GM12878 (cell line): ENCODE data around the gene UBE2J2. TPM values are rescaled to one million over a fixed set of nuclear protein-coding genes. Genes with fewer than 3 reads are reported as not detected.

Experiments used
- ATAC-seq: fragments of 200-7000 bp; cut with Tn5 transposase; 3 replicates; pipeline ENCODE4 v1.9.1; 2020; ENCODE audit warnings: mild to moderate bottlenecking, moderate library complexity
- BruUV-seq: library from RNA; stranded (reverse); fragments of 400-500 nt; replicated peaks from 2 replicates; lab custom pipeline; 2021; lab: Mats Ljungman, UMichigan
- CTCF ChIA-PET: fragments of 300-600 bp; sonication (Branson Sonifier 250); formaldehyde crosslinking; extraction: SDS; loops from one replicate; lab custom pipeline; 2021; ENCODE audit warnings: inconsistent platforms; lab: Yijun Ruan, JAX
- POLR2A ChIA-PET: fragments of 350-600 bp; formaldehyde crosslinking; extraction: SDS; loops from one replicate; lab custom pipeline; 2021; ENCODE audit warnings: inconsistent platforms; lab: Charles Lee
- RAD21 ChIA-PET: fragments of 300-600 bp; sonication (Branson Sonifier 250); formaldehyde crosslinking; loops from one replicate; lab custom pipeline; 2023; ENCODE audit warnings: antibody characterized with exemption; ENCODE audit not compliant: unreplicated experiment; lab: Charles Lee
- SMC1A ChIA-PET: fragments of 300-600 bp; sonication (Branson Sonifier 250); formaldehyde crosslinking; loops from one replicate; lab custom pipeline; 2023; ENCODE audit not compliant: unreplicated experiment, uncharacterized antibody; lab: Charles Lee
- DNase-seq: peaks from one replicate; pipeline ENCODE4 v3.0.0-alpha.2; 2011; ENCODE audit warnings: low read depth, low spot score
- FAIRE-seq: peaks from 3 replicates; lab custom pipeline; 2011; peaks lifted over from hg19 to GRCh38; lab: Jason Lieb, UNC
- H2AFZ ChIP-seq: 2 replicates; pipeline ENCODE4 v1.6.0; 2011; ENCODE audit warnings: low read depth, low read length, control low read depth; ENCODE audit not compliant: control insufficient read depth
- H3K27ac ChIP-seq: 2 replicates; pipeline ENCODE4 v1.5.1; 2011; ENCODE audit warnings: control low read depth; ENCODE audit not compliant: control insufficient read depth, insufficient read depth
- H3K27me3 ChIP-seq, 2 experiments: replicated peaks in 1 of 2; 2 replicates each; pipeline versions ENCODE4 v1.6.0 to v1.6.1; 2011; ENCODE audit warnings: low read length in 1 of 2; ENCODE audit not compliant: control insufficient read depth in 2 of 2, insufficient read depth in 2 of 2
- H3K36me3 ChIP-seq, 2 experiments: 2 replicates each; pipeline ENCODE4 v1.5.1; 2011; ENCODE audit warnings: low read length in 1 of 2; ENCODE audit not compliant: control insufficient read depth in 2 of 2, insufficient read depth in 2 of 2
- H3K4me1 ChIP-seq: 2 replicates; pipeline ENCODE4 v1.6.1; 2011; ENCODE audit warnings: mild to moderate bottlenecking, low read length, moderate library complexity, mixed read lengths; ENCODE audit not compliant: control insufficient read depth, insufficient read depth
- H3K4me2 ChIP-seq: 2 replicates; pipeline ENCODE4 v1.6.0; 2011; ENCODE audit warnings: control low read depth; ENCODE audit not compliant: control insufficient read depth, insufficient read depth
- H3K4me3 ChIP-seq: fragments of 200-600 bp; sonication (generic); 2 replicates; pipeline ENCODE4 v1.5.1; 2016
- H3K79me2 ChIP-seq: 2 replicates; pipeline ENCODE4 v1.6.0; 2011; ENCODE audit warnings: low read length; ENCODE audit not compliant: control insufficient read depth, insufficient read depth
- H3K9ac ChIP-seq: 2 replicates; pipeline ENCODE4 v1.8.0; 2011; ENCODE audit warnings: low read length, control low read depth, mixed read lengths; ENCODE audit not compliant: control insufficient read depth, insufficient read depth
- H3K9me3 ChIP-seq: replicated peaks from 3 replicates; pipeline ENCODE4 v1.5.1; 2011; ENCODE audit warnings: mild to moderate bottlenecking, low read length; ENCODE audit not compliant: control insufficient read depth, insufficient read depth
- H4K20me1 ChIP-seq: 2 replicates; pipeline ENCODE4 v1.6.0; 2011; ENCODE audit not compliant: control insufficient read depth, insufficient read depth
- DPF2 ChIP-seq: fragments of 450-650 bp; IDR thresholded peaks from 2 replicates; pipeline ENCODE4 v1.6.1; 2017; ENCODE audit warnings: mild to moderate bottlenecking
- HDGF ChIP-seq: fragments of 450-650 bp; IDR thresholded peaks from 2 replicates; pipeline ENCODE4 v1.6.1; 2016; ENCODE audit warnings: antibody characterized with exemption
- IKZF1 ChIP-seq: fragments of 450-650 bp; conservative IDR thresholded peaks from 2 replicates; pipeline ENCODE4 v1.6.1; 2017; ENCODE audit warnings: antibody characterized with exemption, mild to moderate bottlenecking
- MTA2 ChIP-seq: fragments of 450-650 bp; IDR thresholded peaks from 2 replicates; pipeline ENCODE4 v1.6.1; 2016; ENCODE audit warnings: low read depth, mild to moderate bottlenecking, moderate library complexity
- MXI1 ChIP-seq: fragments of 150-350 bp; IDR thresholded peaks from 2 replicates; pipeline ENCODE4 v1.6.1; 2011; ENCODE audit warnings: low read depth, mild to moderate bottlenecking, inconsistent platforms, low read length, improper control_type of control experiment
- NR2F1 ChIP-seq: fragments of 450-650 bp; conservative IDR thresholded peaks from 2 replicates; pipeline ENCODE4 v1.6.1; 2017; ENCODE audit warnings: mild to moderate bottlenecking
- TBL1XR1 ChIP-seq: IDR thresholded peaks from 2 replicates; pipeline ENCODE4 v1.6.1; 2012; ENCODE audit warnings: low read depth, low read length, improper control_type of control experiment
- WGBS: methylation state at CpG from one replicate; pipeline ENCODE4 v1.1.6; 2016; ENCODE audit warnings: low lambda C conversion rate; ENCODE audit not compliant: insufficient replicate concordance, insufficient coverage; ENCODE audit errors: missing lambda C conversion rate; 5-methylcytosine and 5-hydroxymethylcytosine counted together
- in situ Hi-C: fragments of 300-500 bp; cut with MboI; formaldehyde crosslinking; loops from 9 replicates; pipeline ENCODE4 v1.14.3; 2018; ENCODE audit warnings: mixed read lengths
- intact Hi-C: fragments of 100-400 bp; cut with micrococcal nuclease; formaldehyde crosslinking; loops from one replicate; pipeline ENCODE4 v1.14.2; 2022; ENCODE audit not compliant: unreplicated experiment
- polyA plus RNA-seq, 11 experiments: library from polyadenylated mRNA; depleted of rRNA in 4 of 11; unstranded in 6 of 11; stranded (reverse) in 5 of 11; fragments of >200 nt; fragmentation: Nextera tagmentation in 4 of 11; fragmentation: Illumina TruSeq in 1 of 11; extraction: Ambion mirVana in 4 of 11; extraction: Trizol in 1 of 11; gene quantifications; 1 replicate in 1 of 11; 2 replicates in 10 of 11; pipeline versions ENCODE4 v1.2.1 to v1.2.3, GENCODE V29; 2011 to 2016; ENCODE audit warnings: inconsistent platforms in 2 of 11, missing spikeins in 2 of 11, low read depth in 1 of 11
- total RNA-seq, 4 experiments: library from RNA; depleted of rRNA in 3 of 4; stranded (reverse); fragments of >200 nt in 3 of 4; fragmentation: Illumina TruSeq in 1 of 4; extraction: Trizol in 1 of 4; gene quantifications; 2 replicates each; pipeline versions ENCODE4 v1.2.1 to v1.2.3, GENCODE V29; 2013 to 2021
- TF ChIP-seq, protein P1 (sequence below): fragments of 450-650 bp; IDR thresholded peaks from 2 replicates; pipeline ENCODE4 v1.6.1; 2016; ENCODE audit warnings: mild to moderate bottlenecking
- TF ChIP-seq, protein P2 (sequence below): fragments of 450-650 bp; IDR thresholded peaks from 2 replicates; pipeline ENCODE4 v1.6.1; 2014; ENCODE audit warnings: mild to moderate bottlenecking
- TF ChIP-seq, protein P3 (sequence below): IDR thresholded peaks from 2 replicates; pipeline ENCODE4 v1.6.1; 2012; ENCODE audit warnings: mild to moderate bottlenecking, low read depth, low read length
- TF ChIP-seq, protein P4 (sequence below): IDR thresholded peaks from 2 replicates; pipeline ENCODE4 v1.6.1; 2012; ENCODE audit warnings: low read depth, low read length, improper control_type of control experiment
- TF ChIP-seq, protein P5 (sequence below): fragments of 150-350 bp; IDR thresholded peaks from 2 replicates; pipeline ENCODE4 v1.6.1; 2016; ENCODE audit warnings: low read depth, low read length

The UBE2J2 gene
- total and polyA plus RNA-seq, 10 of the 15 experiments (the other 5 are each of a cell fraction or from before 2014, with no cell fraction given): 0.72 to 70.5 (median 49.2) TPM

DNA sequence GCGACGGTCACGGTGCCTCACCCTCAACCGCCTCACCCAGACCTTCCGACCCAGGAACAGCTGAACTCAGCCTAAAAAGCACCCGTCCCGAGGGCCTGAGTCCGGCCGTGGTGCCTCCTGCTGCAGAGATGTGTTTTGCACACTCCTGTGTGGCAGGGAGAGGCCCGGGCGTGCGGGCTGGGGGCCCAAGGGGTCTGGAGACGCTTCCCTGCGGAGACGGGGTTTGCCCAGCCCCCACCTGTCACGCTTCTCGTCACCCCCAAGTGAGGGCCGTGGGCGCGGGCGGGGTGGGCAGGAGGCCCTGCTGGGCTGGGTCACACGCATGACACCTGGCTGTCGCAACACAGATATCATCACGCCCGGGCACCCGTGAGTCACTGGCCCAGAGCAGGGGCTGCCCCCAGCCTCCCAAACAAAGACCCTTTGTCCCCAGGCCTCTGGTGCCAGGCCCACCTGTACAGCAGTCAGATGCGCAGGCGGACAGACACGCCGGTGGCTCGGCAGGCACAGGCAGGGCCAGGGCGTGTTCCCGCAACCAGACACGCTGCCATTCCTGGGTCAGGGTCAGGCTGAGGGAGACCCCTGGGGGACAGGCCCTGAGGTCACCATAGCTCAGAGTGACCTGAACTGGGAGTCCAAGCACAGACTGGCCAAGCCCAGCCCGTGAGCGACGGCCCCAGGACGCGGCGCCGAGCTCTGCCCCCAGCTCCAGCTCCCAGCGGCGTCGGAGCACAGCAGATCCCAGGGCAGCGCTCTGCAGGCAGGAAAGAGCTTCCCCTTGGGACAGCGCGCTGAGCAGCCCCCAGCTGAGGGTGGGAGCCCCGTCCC lies 35.6 kb downstream of the UBE2J2 start:
- H3K9me3 ChIP-seq: no peaks in the 10 kb centered on the region; the same call in 2 of the 3 replicates
- intact Hi-C loops: no loop called here
- ChIA-PET POLR2A (no interaction called here), SMC1A (interaction anchor here (1.1 kb wide), 1 partner anchor 25 kb away, joined by 3 read pairs; no protein-coding TSS in a partner anchor), RAD21 (interaction anchor here (0.8 kb wide), 1 partner anchor 12 kb away, joined by 3 read pairs; no protein-coding TSS in a partner anchor), CTCF (interaction anchor here (1.4 kb wide), 1 partner anchor 116 kb away, joined by 4 read pairs; no protein-coding TSS in a partner anchor)
- ATAC-seq (peak; percentile 47), FAIRE-seq (no peak), DNase-seq (no peak)
- BruUV-seq: no TSS peak
- no peak overlapping the region for H3K4me3 ChIP-seq
- WGBS: 29% methylated on average over 42 of the region's 48 CpGs
- H4K20me1 ChIP-seq: no peaks in the 10 kb centered on the region
- no peak overlapping the region for H3K9ac ChIP-seq
- peaks cover 1% of the 10 kb centered on the region for H3K79me2 ChIP-seq
- no peaks in the 10 kb centered on the region for H3K27me3 ChIP-seq
- H3K36me3 ChIP-seq: no peaks in the 10 kb centered on the region
- H3K4me1 ChIP-seq: no peaks in the 10 kb centered on the region
- no peak overlapping the region for H3K4me2 ChIP-seq
- H3K27ac ChIP-seq: no peak overlapping the region
- no peak overlapping the region for H2AFZ ChIP-seq
- in situ Hi-C loops: no loop called here
- TF ChIP-seq, protein P1, sequence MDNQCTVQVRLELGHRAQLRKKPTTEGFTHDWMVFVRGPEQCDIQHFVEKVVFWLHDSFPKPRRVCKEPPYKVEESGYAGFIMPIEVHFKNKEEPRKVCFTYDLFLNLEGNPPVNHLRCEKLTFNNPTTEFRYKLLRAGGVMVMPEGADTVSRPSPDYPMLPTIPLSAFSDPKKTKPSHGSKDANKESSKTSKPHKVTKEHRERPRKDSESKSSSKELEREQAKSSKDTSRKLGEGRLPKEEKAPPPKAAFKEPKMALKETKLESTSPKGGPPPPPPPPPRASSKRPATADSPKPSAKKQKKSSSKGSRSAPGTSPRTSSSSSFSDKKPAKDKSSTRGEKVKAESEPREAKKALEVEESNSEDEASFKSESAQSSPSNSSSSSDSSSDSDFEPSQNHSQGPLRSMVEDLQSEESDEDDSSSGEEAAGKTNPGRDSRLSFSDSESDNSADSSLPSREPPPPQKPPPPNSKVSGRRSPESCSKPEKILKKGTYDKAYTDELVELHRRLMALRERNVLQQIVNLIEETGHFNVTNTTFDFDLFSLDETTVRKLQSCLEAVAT: no peak
- no peak for TF ChIP-seq IKZF1
- no peak for TF ChIP-seq HDGF
- TF ChIP-seq NR2F1: peak; percentile 47; the same call in 1 of the 2 replicates
- TF ChIP-seq DPF2: 0 out of 2 replicates have a peak, but pooled peaks have one; percentile 41
- no peak for TF ChIP-seq TBL1XR1
- no peak for TF ChIP-seq MXI1
- TF ChIP-seq, protein P2, sequence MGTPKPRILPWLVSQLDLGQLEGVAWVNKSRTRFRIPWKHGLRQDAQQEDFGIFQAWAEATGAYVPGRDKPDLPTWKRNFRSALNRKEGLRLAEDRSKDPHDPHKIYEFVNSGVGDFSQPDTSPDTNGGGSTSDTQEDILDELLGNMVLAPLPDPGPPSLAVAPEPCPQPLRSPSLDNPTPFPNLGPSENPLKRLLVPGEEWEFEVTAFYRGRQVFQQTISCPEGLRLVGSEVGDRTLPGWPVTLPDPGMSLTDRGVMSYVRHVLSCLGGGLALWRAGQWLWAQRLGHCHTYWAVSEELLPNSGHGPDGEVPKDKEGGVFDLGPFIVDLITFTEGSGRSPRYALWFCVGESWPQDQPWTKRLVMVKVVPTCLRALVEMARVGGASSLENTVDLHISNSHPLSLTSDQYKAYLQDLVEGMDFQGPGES: no peak
- TF ChIP-seq, protein P3, sequence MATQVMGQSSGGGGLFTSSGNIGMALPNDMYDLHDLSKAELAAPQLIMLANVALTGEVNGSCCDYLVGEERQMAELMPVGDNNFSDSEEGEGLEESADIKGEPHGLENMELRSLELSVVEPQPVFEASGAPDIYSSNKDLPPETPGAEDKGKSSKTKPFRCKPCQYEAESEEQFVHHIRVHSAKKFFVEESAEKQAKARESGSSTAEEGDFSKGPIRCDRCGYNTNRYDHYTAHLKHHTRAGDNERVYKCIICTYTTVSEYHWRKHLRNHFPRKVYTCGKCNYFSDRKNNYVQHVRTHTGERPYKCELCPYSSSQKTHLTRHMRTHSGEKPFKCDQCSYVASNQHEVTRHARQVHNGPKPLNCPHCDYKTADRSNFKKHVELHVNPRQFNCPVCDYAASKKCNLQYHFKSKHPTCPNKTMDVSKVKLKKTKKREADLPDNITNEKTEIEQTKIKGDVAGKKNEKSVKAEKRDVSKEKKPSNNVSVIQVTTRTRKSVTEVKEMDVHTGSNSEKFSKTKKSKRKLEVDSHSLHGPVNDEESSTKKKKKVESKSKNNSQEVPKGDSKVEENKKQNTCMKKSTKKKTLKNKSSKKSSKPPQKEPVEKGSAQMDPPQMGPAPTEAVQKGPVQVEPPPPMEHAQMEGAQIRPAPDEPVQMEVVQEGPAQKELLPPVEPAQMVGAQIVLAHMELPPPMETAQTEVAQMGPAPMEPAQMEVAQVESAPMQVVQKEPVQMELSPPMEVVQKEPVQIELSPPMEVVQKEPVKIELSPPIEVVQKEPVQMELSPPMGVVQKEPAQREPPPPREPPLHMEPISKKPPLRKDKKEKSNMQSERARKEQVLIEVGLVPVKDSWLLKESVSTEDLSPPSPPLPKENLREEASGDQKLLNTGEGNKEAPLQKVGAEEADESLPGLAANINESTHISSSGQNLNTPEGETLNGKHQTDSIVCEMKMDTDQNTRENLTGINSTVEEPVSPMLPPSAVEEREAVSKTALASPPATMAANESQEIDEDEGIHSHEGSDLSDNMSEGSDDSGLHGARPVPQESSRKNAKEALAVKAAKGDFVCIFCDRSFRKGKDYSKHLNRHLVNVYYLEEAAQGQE: no peak
- TF ChIP-seq MTA2: 0 out of 2 replicates have a peak, but pooled peaks have one; percentile 19
- TF ChIP-seq, protein P4, sequence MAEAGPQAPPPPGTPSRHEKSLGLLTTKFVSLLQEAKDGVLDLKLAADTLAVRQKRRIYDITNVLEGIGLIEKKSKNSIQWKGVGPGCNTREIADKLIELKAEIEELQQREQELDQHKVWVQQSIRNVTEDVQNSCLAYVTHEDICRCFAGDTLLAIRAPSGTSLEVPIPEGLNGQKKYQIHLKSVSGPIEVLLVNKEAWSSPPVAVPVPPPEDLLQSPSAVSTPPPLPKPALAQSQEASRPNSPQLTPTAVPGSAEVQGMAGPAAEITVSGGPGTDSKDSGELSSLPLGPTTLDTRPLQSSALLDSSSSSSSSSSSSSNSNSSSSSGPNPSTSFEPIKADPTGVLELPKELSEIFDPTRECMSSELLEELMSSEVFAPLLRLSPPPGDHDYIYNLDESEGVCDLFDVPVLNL: no peak
- TF ChIP-seq, protein P5, sequence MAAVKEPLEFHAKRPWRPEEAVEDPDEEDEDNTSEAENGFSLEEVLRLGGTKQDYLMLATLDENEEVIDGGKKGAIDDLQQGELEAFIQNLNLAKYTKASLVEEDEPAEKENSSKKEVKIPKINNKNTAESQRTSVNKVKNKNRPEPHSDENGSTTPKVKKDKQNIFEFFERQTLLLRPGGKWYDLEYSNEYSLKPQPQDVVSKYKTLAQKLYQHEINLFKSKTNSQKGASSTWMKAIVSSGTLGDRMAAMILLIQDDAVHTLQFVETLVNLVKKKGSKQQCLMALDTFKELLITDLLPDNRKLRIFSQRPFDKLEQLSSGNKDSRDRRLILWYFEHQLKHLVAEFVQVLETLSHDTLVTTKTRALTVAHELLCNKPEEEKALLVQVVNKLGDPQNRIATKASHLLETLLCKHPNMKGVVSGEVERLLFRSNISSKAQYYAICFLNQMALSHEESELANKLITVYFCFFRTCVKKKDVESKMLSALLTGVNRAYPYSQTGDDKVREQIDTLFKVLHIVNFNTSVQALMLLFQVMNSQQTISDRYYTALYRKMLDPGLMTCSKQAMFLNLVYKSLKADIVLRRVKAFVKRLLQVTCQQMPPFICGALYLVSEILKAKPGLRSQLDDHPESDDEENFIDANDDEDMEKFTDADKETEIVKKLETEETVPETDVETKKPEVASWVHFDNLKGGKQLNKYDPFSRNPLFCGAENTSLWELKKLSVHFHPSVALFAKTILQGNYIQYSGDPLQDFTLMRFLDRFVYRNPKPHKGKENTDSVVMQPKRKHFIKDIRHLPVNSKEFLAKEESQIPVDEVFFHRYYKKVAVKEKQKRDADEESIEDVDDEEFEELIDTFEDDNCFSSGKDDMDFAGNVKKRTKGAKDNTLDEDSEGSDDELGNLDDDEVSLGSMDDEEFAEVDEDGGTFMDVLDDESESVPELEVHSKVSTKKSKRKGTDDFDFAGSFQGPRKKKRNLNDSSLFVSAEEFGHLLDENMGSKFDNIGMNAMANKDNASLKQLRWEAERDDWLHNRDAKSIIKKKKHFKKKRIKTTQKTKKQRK: no peak
